ENCODE data around the gene HS3ST3A1.

Gene HS3ST3A1

GRCh38 chr17:13525876-13526275, 75.9 kb downstream of the HS3ST3A1 start:
- TF ChIP-seq CTCF (conservative IDR thresholded peaks at IDR 0.05; ENCODE audit: low read depth, low read length): no peak
- H3K4me3 ChIP-seq (ENCODE audit: low read length): no peak overlapping the region
- DNase-seq (ENCODE audit: low read depth): no peak

- H3K4me3 ChIP-seq (ENCODE audit: low read length): no peak overlapping the region
- no peak for TF ChIP-seq CTCF (conservative IDR thresholded peaks at IDR 0.05; ENCODE audit: low read depth, low read length)
- no peak for DNase-seq (ENCODE audit: low read depth)
These were observed 78.6 kb downstream of the HS3ST3A1 start for GRCh38 chr17:13523164-13523563.

- no peak for DNase-seq (ENCODE audit: low read depth)
- no peak for TF ChIP-seq CTCF (conservative IDR thresholded peaks at IDR 0.05; ENCODE audit: low read depth, low read length)
- H3K4me3 ChIP-seq (ENCODE audit: low read length): no peak overlapping the region
These were observed 79.0 kb downstream of the HS3ST3A1 start for GRCh38 chr17:13522749-13523148.

- no peak overlapping the region for H3K4me3 ChIP-seq (ENCODE audit: low read length)
- no peak for DNase-seq (ENCODE audit: low read depth)
- TF ChIP-seq CTCF (conservative IDR thresholded peaks at IDR 0.05; ENCODE audit: low read depth, low read length): no peak
These were observed 79.9 kb downstream of the HS3ST3A1 start for GRCh38 chr17:13521784-13522183.

GRCh38 chr17:13520899-13521572, 80.7 kb downstream of the HS3ST3A1 start:
- TF ChIP-seq CTCF (conservative IDR thresholded peaks at IDR 0.05; ENCODE audit: low read depth, low read length): no peak
- no peak for DNase-seq (ENCODE audit: low read depth)
- H3K4me3 ChIP-seq (ENCODE audit: low read length): no peak overlapping the region

GRCh38 chr17:13518261-13519000, 83.3 kb downstream of the HS3ST3A1 start:
- no peak for TF ChIP-seq CTCF (conservative IDR thresholded peaks at IDR 0.05; ENCODE audit: low read depth, low read length)
- no peak for DNase-seq (ENCODE audit: low read depth)
- H3K4me3 ChIP-seq (ENCODE audit: low read length): no peak overlapping the region

- no peak for TF ChIP-seq CTCF (conservative IDR thresholded peaks at IDR 0.05; ENCODE audit: low read depth, low read length)
These were observed 88.7 kb downstream of the HS3ST3A1 start for GRCh38 chr17:13513039-13513405.

More at GRCh38 chr17:13513039-13513405, 88.7 kb downstream of the HS3ST3A1 start:
- H3K4me3 ChIP-seq (ENCODE audit: low read length): no peak overlapping the region
- no peak for DNase-seq (ENCODE audit: low read depth)

Data from retinal pigment epithelial cell (primary cell).